K562 (cell line): ENCODE results near the gene SLC22A12. TPM values are rescaled to one million over a fixed set of nuclear protein-coding genes. Genes with fewer than 3 reads are reported as not detected.

ENCODE experiments used
- ATAC-seq: fragments of 200-7000 bp; cut with Tn5 transposase; 3 replicates; pipeline ENCODE4 v1.9.1; 2020; ENCODE audit warnings: moderate library complexity
- BruUV-seq: library from RNA; stranded (reverse); fragments of 400-500 nt; replicated peaks from 2 replicates; lab custom pipeline; 2021; lab: Mats Ljungman, UMichigan
- CTCF ChIA-PET: fragments of 300-600 bp; formaldehyde crosslinking; extraction: SDS; loops from one replicate; lab custom pipeline; 2021; ENCODE audit warnings: low intra/inter-chr PET ratio; lab: Yijun Ruan, JAX
- POLR2A ChIA-PET: fragments of 300-600, 350-650 bp; sonication (Branson Sonifier 250); formaldehyde crosslinking; extraction: SDS; loops from one replicate; lab custom pipeline; 2021; ENCODE audit warnings: antibody characterized with exemption, inconsistent platforms; lab: Yijun Ruan, JAX
- DNase-seq, 4 experiments: peaks; one replicate each; pipeline versions ENCODE4 v3.0.0 to v3.0.0-alpha.2; 2011 to 2018; ENCODE audit warnings: low spot score in 3 of 4, mixed read lengths in 3 of 4; ENCODE audit errors: extremely low read depth in 1 of 4
- FAIRE-seq: peaks from 2 replicates; lab custom pipeline; 2011; peaks lifted over from hg19 to GRCh38; lab: Jason Lieb, UNC
- H2AFZ ChIP-seq: 2 replicates; pipeline ENCODE4 v1.6.0; 2011; ENCODE audit warnings: low read depth, low read length, control low read depth, inconsistent platforms
- H3K27ac ChIP-seq: fragments of 200-600 bp; 3 replicates; pipeline ENCODE4 v1.8.0; 2011; ENCODE audit warnings: low read depth, mild to moderate bottlenecking, control low read depth, inconsistent platforms, low read length, moderate library complexity, mixed read lengths; ENCODE audit errors: extremely low read depth
- H3K27me3 ChIP-seq, 2 experiments: fragments of 300-600 bp in 1 of 2; 2 replicates in 1 of 2; 3 replicates in 1 of 2; pipeline versions ENCODE4 v1.6.0 to v1.8.0; 2011; ENCODE audit warnings: inconsistent platforms in 2 of 2, low read length in 2 of 2, mild to moderate bottlenecking in 1 of 2, mixed read lengths in 1 of 2, moderate library complexity in 1 of 2; ENCODE audit not compliant: control insufficient read depth in 2 of 2, insufficient read depth in 2 of 2
- H3K36me3 ChIP-seq: fragments of 300-600 bp; 3 replicates; pipeline ENCODE4 v1.8.0; 2011; ENCODE audit warnings: mild to moderate bottlenecking, low read length, inconsistent platforms; ENCODE audit not compliant: control insufficient read depth, insufficient read depth
- H3K4me1 ChIP-seq, 2 experiments: fragments of 200-600 bp in 1 of 2; replicated peaks in 1 of 2; 2 replicates in 1 of 2; 3 replicates in 1 of 2; pipeline versions ENCODE4 v1.5.1 to v1.8.0; 2011; ENCODE audit warnings: inconsistent platforms in 2 of 2, low read length in 2 of 2, mild to moderate bottlenecking in 1 of 2, mixed read lengths in 1 of 2, moderate library complexity in 1 of 2; ENCODE audit not compliant: control insufficient read depth in 2 of 2, insufficient read depth in 2 of 2
- H3K4me2 ChIP-seq: 2 replicates; pipeline ENCODE4 v1.6.1; 2011; ENCODE audit warnings: low read length, control low read depth, inconsistent platforms, mixed read lengths; ENCODE audit not compliant: insufficient read depth
- H3K4me3 ChIP-seq: fragments of 200-600 bp; sonication (generic), shearing (Covaris generic); 2 replicates; pipeline ENCODE4 v1.5.1; 2016; ENCODE audit warnings: control low read depth, inconsistent platforms
- H3K79me2 ChIP-seq: fragments of 200-600 bp; 3 replicates; pipeline ENCODE4 v1.8.0; 2011; ENCODE audit warnings: low read length, inconsistent platforms; ENCODE audit not compliant: control insufficient read depth, insufficient read depth
- H3K9ac ChIP-seq, 2 experiments: 2 replicates each; pipeline versions ENCODE4 v1.6.0 to v1.6.1; 2011; ENCODE audit warnings: low read depth in 2 of 2, low read length in 2 of 2, control low read depth in 1 of 2, inconsistent platforms in 1 of 2, mild to moderate bottlenecking in 1 of 2, mixed read lengths in 1 of 2; ENCODE audit not compliant: insufficient read depth in 1 of 2
- H3K9me1 ChIP-seq: one replicate; pipeline ENCODE4 v1.6.0; 2011; ENCODE audit warnings: inconsistent platforms, mild to moderate bottlenecking, low read length, moderate library complexity; ENCODE audit not compliant: control insufficient read depth, insufficient read depth
- H3K9me3 ChIP-seq: replicated peaks from 2 replicates; pipeline ENCODE4 v1.5.1; 2011; ENCODE audit warnings: low read depth, low read length, inconsistent platforms; ENCODE audit not compliant: control insufficient read depth, insufficient read depth
- H4K20me1 ChIP-seq: replicated peaks from 2 replicates; pipeline ENCODE4 v1.6.1; 2011; ENCODE audit warnings: low read length, inconsistent platforms, mixed read lengths; ENCODE audit not compliant: control insufficient read depth, insufficient read depth
- ARID2 ChIP-seq: fragments of 450-650 bp; IDR thresholded peaks from 2 replicates; pipeline ENCODE4 v1.6.1; 2017; ENCODE audit warnings: antibody characterized with exemption, mild to moderate bottlenecking
- CBFA2T2 ChIP-seq: fragments of 450-650 bp; conservative IDR thresholded peaks from 2 replicates; pipeline ENCODE4 v1.6.1; 2017; ENCODE audit warnings: mild to moderate bottlenecking
- CC2D1A ChIP-seq: fragments of 450-650 bp; IDR thresholded peaks from 2 replicates; pipeline ENCODE4 v1.6.1; 2017; ENCODE audit warnings: mild to moderate bottlenecking
- CTCF ChIP-seq, 3 experiments: IDR thresholded peaks in 2 of 3; conservative IDR thresholded peaks in 1 of 3; 2 replicates each; pipeline ENCODE4 v1.5.1; 2011 to 2012; ENCODE audit warnings: low read length in 3 of 3, mild to moderate bottlenecking in 3 of 3, control low read depth in 2 of 3, improper control_type of control experiment in 1 of 3, inconsistent platforms in 1 of 3, low read depth in 1 of 3, mixed read lengths in 1 of 3, moderate library complexity in 1 of 3; ENCODE audit not compliant: insufficient read depth in 2 of 3
- DPF2 ChIP-seq: fragments of 450-650 bp; IDR thresholded peaks from 2 replicates; pipeline ENCODE4 v1.6.1; 2016
- ETV5 ChIP-seq: sonication (generic); formaldehyde crosslinking; IDR thresholded peaks from 2 replicates; pipeline ENCODE4 v1.4.0; 2020; ENCODE audit warnings: low read depth, mild to moderate bottlenecking, missing genetic modification reagents
- HMGN3 ChIP-seq: IDR thresholded peaks from 2 replicates; pipeline ENCODE4 v1.6.1; 2011; ENCODE audit warnings: borderline replicate concordance, low read depth, mild to moderate bottlenecking, mixed read lengths, low read length; ENCODE audit not compliant: insufficient read length; ENCODE audit errors: extremely low read depth
- KLF10 ChIP-seq: fragments of 250-450 bp; sonication (Bioruptor Pico); IDR thresholded peaks from 2 replicates; pipeline ENCODE4 v1.6.1; 2021; ENCODE audit warnings: matching md5 sums
- MAZ ChIP-seq, 2 experiments: fragments of 450-650 bp in 1 of 2; sonication (generic) in 1 of 2; formaldehyde crosslinking; IDR thresholded peaks in 1 of 2; conservative IDR thresholded peaks in 1 of 2; 2 replicates each; pipeline versions ENCODE4 v1.4.0 to v1.5.0; 2020; ENCODE audit warnings: mild to moderate bottlenecking in 1 of 2, missing genetic modification reagents in 1 of 2
- PHF8 ChIP-seq: fragments of 200-600 bp; sonication (generic); IDR thresholded peaks from 2 replicates; pipeline ENCODE4 v1.6.1; 2012; ENCODE audit warnings: mixed run types, mild to moderate bottlenecking, inconsistent platforms, low read length, moderate library complexity, borderline replicate concordance
- PTBP1 ChIP-seq: fragments of 200-400 bp; formaldehyde crosslinking; IDR thresholded peaks from 2 replicates; pipeline ENCODE4 v1.6.1; 2017; ENCODE audit warnings: low read depth, low read length
- RAD21 ChIP-seq, 2 experiments: fragments of 250-450 bp in 1 of 2; fragments of 450-650 bp in 1 of 2; sonication (Bioruptor Pico) in 1 of 2; formaldehyde crosslinking in 1 of 2; IDR thresholded peaks in 1 of 2; conservative IDR thresholded peaks in 1 of 2; 2 replicates each; pipeline versions ENCODE4 v1.4.0 to v1.8.0; 2020 to 2022; ENCODE audit warnings: mild to moderate bottlenecking in 2 of 2, moderate library complexity in 1 of 2
- RB1 ChIP-seq: fragments of 450-650 bp; IDR thresholded peaks from 2 replicates; pipeline ENCODE4 v1.6.1; 2017; ENCODE audit warnings: low read depth, mild to moderate bottlenecking
- SAP30 ChIP-seq: fragments of 200-600 bp; sonication (generic); IDR thresholded peaks from 2 replicates; pipeline ENCODE4 v1.6.1; 2012; ENCODE audit warnings: borderline replicate concordance, low read depth, mild to moderate bottlenecking, moderate library complexity, low read length, control low read depth, inconsistent platforms; ENCODE audit not compliant: insufficient read depth, poor library complexity, severe bottlenecking
- SMC3 ChIP-seq: conservative IDR thresholded peaks from 2 replicates; pipeline ENCODE4 v1.6.1; 2011; ENCODE audit warnings: low read depth, low read length, improper control_type of control experiment; ENCODE audit not compliant: insufficient read depth
- STAG1 ChIP-seq: sonication (generic); formaldehyde crosslinking; IDR thresholded peaks from 2 replicates; pipeline ENCODE4 v1.5.0; 2020; ENCODE audit warnings: missing genetic modification reagents, borderline replicate concordance
- ZNF311 ChIP-seq: fragments of 250-450 bp; sonication (Bioruptor Pico); IDR thresholded peaks from 2 replicates; pipeline ENCODE4 v1.4.0; 2020; ENCODE audit warnings: mild to moderate bottlenecking, moderate library complexity
- whole genome bisulfite sequencing: fragments of 100-300 bp; shearing (Covaris generic); methylation state at CpG from one replicate; pipeline ENCODE4 v1.1.6; 2016; ENCODE audit warnings: low coverage, mixed read lengths; ENCODE audit not compliant: insufficient coverage; ENCODE audit errors: missing lambda C conversion rate; 5-methylcytosine and 5-hydroxymethylcytosine counted together
- in situ Hi-C: fragments of 300-500 bp; cut with MboI; formaldehyde crosslinking; loops from 4 replicates; pipeline ENCODE4 v1.15.0; 2018; ENCODE audit warnings: inconsistent platforms, mixed read lengths
- intact Hi-C: fragments of 100-400 bp; cut with micrococcal nuclease; formaldehyde crosslinking; loops from 2 replicates; pipeline ENCODE4 v1.14.2; 2022
- polyA plus RNA-seq, 8 experiments: library from polyadenylated mRNA; depleted of rRNA in 4 of 8; stranded (reverse) in 5 of 8; unstranded in 3 of 8; fragments of >200 nt; fragmentation: Nextera tagmentation in 2 of 8; fragmentation: Illumina TruSeq in 1 of 8; extraction: Ambion mirVana in 2 of 8; extraction: Trizol in 1 of 8; gene quantifications; 2 replicates each; pipeline versions ENCODE4 v1.2.1 to v1.2.3, GENCODE V29; 2011 to 2014; ENCODE audit warnings: inconsistent platforms in 1 of 8, missing spikeins in 1 of 8
- total RNA-seq, 7 experiments: library from RNA; depleted of rRNA in 6 of 7; stranded (reverse); fragments of >200 nt in 6 of 7; fragmentation: Illumina TruSeq in 2 of 7; extraction: Trizol in 2 of 7; gene quantifications; 2 replicates each; pipeline versions ENCODE4 v1.2.1 to v1.2.3, GENCODE V29; 2011 to 2021; ENCODE audit warnings: low replicate concordance in 1 of 7
- TF ChIP-seq, protein P1 (sequence below): fragments of 450-650 bp; formaldehyde crosslinking; IDR thresholded peaks from 2 replicates; pipeline ENCODE4 v1.4.0; 2020; ENCODE audit warnings: mild to moderate bottlenecking, moderate library complexity

The SLC22A12 gene
- total and polyA plus RNA-seq, 9 of the 15 experiments (the other 6 are each of a cell fraction or from before 2014, with no cell fraction given) = not detected

DNA sequence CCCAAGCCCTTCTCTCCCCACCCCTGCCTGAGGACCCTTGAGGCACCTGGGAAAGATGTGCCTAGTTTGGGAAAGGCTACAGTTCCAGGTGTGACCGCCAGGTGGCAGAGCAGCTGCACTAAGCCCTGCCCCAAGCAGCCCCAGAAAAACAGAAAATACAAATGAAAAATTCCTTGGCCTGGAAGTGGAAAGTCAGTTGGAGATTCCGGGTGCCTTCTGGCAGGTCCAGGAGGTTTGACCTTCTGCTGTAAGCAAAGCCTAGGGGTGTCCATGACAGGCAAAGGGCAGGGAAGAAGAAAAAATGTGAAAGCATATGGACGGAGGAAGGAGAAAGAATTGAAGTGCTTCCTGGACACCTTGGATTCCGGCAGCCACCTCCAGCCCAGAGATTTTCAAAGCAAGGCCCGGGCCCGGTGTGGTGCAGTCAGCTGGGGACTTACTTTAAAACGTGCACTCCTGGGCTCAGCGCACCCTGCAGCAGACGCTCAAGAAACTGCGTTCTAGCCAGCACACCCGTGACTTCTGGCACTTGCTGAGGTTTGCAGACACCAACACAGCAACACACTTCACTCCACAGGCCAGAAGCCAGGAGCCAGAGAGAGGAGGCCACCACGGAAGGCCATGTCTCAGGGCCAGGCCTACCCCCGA is 37.3 kb upstream of the SLC22A12 start:
- Histone ChIP-seq H3K9me1 (no peaks in the 10 kb centered on the region), H3K27me3 (peaks cover 7 to 14% of the 10 kb centered on the region in 2 experiments; a peak in 3 of 5 replicates), H3K9ac (0 out of 4 replicates have a peak overlapping the region, but pooled peaks of 1 of the 2 experiments have one; percentile 17), H3K36me3 (no peaks in the 10 kb centered on the region), H3K4me2 (no peak overlapping the region), H3K4me3 (no peak overlapping the region), H2AFZ (no peak overlapping the region; the same call in 1 of the 2 replicates), H3K9me3 (0 out of 2 replicates have a peak, but pooled peaks cover 2% of the 10 kb centered on the region), H3K27ac (no peak overlapping the region), H3K79me2 (no peaks in the 10 kb centered on the region), H3K4me1 (peaks cover 9 to 17% of the 10 kb centered on the region in 2 experiments; a peak in 4 of 5 replicates), H4K20me1 (no peaks in the 10 kb centered on the region)
- BruUV-seq = no TSS peak
- DNase-seq (peak; percentile 65 to 80 (median 74)), FAIRE-seq (peak; percentile 94), ATAC-seq (peak; percentile 80)
- POLR2A ChIA-PET = interaction anchor here (0.6 to 1.0 kb wide), 3 partner anchors 10 to 212 kb away, joined by 3 to 5 read pairs (median 4); no protein-coding TSS in a partner anchor
- in situ Hi-C loops (no loop called here), intact Hi-C loops (loop anchor here (1.0 kb wide), 1 partner anchor 96 kb away; no protein-coding TSS in a partner anchor)
- CTCF ChIA-PET = interaction anchor here (0.7 to 1.7 kb wide), 2 partner anchors 12 to 104 kb away, joined by 4 to 5 read pairs; no protein-coding TSS in a partner anchor
- 37% methylated on average over 12 of the region's 13 CpGs for WGBS
- TF ChIP-seq KLF10 (CRISPR knock-in tag) (no peak), STAG1 (CRISPR knock-in tag) (peak; percentile 60; the same call in 1 of the 2 replicates), MAZ (CRISPR knock-in tag; conservative IDR thresholded peaks at IDR 0.05 in 1 of 2, IDR thresholded peaks at IDR 0.05 in 1 of 2) (0 out of 4 replicates have a peak, but pooled peaks of 1 of the 2 experiments have one; percentile 16), SMC3 (peak; percentile 87), RAD21 (CRISPR knock-in tag; conservative IDR thresholded peaks at IDR 0.05 in 1 of 2, IDR thresholded peaks at IDR 0.05 in 1 of 2) (peak; percentile 87 to 93), SAP30 (no peak), CC2D1A (peak; percentile 65), PTBP1 (no peak), CTCF (IDR thresholded peaks at IDR 0.05 in 2 of 3, conservative IDR thresholded peaks at IDR 0.05 in 1 of 3; ENCODE audit: insufficient read depth in 2 of 3, low read depth in 1 of 3, low read length in 3 of 3) (peak; percentile 89 to 94 (median 89)), ZNF311 (no peak), HMGN3 (no peak), ARID2 (0 out of 2 replicates have a peak, but pooled peaks have one; percentile 58), DPF2 (0 out of 2 replicates have a peak, but pooled peaks have one; percentile 15), CBFA2T2 (0 out of 2 replicates have a peak, but pooled peaks have one; percentile 5), PHF8 (no peak), ETV5 (CRISPR knock-in tag) (no peak), RB1 (peak; percentile 67; the same call in 1 of the 2 replicates)
- TF ChIP-seq, protein P1, sequence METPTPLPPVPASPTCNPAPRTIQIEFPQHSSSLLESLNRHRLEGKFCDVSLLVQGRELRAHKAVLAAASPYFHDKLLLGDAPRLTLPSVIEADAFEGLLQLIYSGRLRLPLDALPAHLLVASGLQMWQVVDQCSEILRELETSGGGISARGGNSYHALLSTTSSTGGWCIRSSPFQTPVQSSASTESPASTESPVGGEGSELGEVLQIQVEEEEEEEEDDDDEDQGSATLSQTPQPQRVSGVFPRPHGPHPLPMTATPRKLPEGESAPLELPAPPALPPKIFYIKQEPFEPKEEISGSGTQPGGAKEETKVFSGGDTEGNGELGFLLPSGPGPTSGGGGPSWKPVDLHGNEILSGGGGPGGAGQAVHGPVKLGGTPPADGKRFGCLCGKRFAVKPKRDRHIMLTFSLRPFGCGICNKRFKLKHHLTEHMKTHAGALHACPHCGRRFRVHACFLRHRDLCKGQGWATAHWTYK = no peak
